Esophagus muscularis mucosa (tissue), 4 donors: ENCODE results near the gene NDUFB1.

Source experiments
- EP300 ChIP-seq: sonication (generic); formaldehyde crosslinking; IDR thresholded peaks from one replicate; pipeline ENCODE4 v1.6.1; 2017; ENCODE audit warnings: antibody characterized with exemption
- POLR2A ChIP-seq: fragments of 450-650 bp; IDR thresholded peaks from one replicate; pipeline ENCODE4 v1.6.1; 2017; ENCODE audit warnings: antibody characterized with exemption, moderate library complexity, mild to moderate bottlenecking, low read depth
- POLR2AphosphoS5 ChIP-seq, 2 donors: sonication (generic); formaldehyde crosslinking; IDR thresholded peaks; one replicate each; pipeline ENCODE4 v1.6.1; 2017; ENCODE audit warnings: antibody characterized with exemption in 2 of 2
- TF ChIP-seq, protein P1 (sequence below), 3 experiments: fragments of 200-600 bp in 2 of 3; fragments of 450-650 bp in 1 of 3; sonication (generic) in 2 of 3; IDR thresholded peaks; one replicate each; pipeline ENCODE4 v1.5.1; 2017 to 2019; ENCODE audit warnings: antibody characterized with exemption in 3 of 3, mild to moderate bottlenecking in 2 of 3, moderate library complexity in 1 of 3

- TF ChIP-seq EP300 = no peak
- TF ChIP-seq, protein P1, sequence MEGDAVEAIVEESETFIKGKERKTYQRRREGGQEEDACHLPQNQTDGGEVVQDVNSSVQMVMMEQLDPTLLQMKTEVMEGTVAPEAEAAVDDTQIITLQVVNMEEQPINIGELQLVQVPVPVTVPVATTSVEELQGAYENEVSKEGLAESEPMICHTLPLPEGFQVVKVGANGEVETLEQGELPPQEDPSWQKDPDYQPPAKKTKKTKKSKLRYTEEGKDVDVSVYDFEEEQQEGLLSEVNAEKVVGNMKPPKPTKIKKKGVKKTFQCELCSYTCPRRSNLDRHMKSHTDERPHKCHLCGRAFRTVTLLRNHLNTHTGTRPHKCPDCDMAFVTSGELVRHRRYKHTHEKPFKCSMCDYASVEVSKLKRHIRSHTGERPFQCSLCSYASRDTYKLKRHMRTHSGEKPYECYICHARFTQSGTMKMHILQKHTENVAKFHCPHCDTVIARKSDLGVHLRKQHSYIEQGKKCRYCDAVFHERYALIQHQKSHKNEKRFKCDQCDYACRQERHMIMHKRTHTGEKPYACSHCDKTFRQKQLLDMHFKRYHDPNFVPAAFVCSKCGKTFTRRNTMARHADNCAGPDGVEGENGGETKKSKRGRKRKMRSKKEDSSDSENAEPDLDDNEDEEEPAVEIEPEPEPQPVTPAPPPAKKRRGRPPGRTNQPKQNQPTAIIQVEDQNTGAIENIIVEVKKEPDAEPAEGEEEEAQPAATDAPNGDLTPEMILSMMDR (IDR thresholded peaks at IDR 0.05) = no peak
- no peak for TF ChIP-seq POLR2A
- peak; percentile 74 to 78 for TF ChIP-seq POLR2AphosphoS5 (IDR thresholded peaks at IDR 0.05)
Measured at GRCh38 chr14:92121670-92122350, at the start of gene NDUFB1, which contains the start of gene CPSF2.
